ENCODE data around the gene NOC2L. TPM values are rescaled to one million over a fixed set of nuclear protein-coding genes. Genes with fewer than 3 reads are reported as not detected.

Gene NOC2L
- total RNA-seq, 2 experiments from 2014 or later, result 50.2 to 52.0 TPM

DNA sequence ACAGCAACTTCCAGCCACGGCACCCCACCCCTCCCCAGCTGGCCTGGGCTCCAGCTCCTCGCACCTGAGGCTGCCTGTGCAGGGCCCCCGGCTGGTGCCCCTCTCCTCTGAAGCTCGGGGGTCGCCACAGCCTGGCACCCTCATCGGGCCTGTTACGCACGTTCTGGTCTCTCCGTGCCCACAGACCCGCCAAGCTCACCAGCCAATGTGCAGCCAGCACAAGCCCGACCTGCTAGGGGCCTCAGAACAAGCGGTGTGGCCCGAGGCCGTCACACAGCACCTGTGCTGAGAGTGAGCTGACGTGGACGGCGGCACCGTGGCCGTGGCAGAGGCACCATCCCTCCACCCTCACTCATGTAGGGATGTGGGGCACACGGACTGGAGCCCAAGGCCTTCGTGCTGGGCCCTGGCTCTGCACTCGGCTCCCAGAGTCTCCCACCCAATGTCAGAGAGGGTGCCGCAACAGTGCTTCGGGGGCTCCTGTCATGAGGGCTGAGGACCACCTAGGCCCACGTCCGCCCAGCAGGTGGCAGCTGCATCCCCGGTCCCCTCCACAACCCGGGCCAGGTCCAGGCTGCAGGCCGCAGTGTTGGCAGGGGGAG, 39.7 kb downstream of the NOC2L start:
- Mint-ChIP-seq H3K27ac (no peak overlapping the region), H3K36me3 (ENCODE audit: low read depth) (no peaks in the 10 kb centered on the region), H3K9me3 (no peaks in the 10 kb centered on the region), H3K4me1 (ENCODE audit: low read depth) (peaks cover 17% of the 10 kb centered on the region), H3K27me3 (peaks cover 56% of the 10 kb centered on the region), H3K4me3 (no peak overlapping the region)
- H3K4me3 ChIP-seq (ENCODE audit: low read length), result no peak overlapping the region
- ATAC-seq (ENCODE audit: poor library complexity) (no peak), DNase-seq (no peak)
- no peak overlapping the region for H3K27ac ChIP-seq (ENCODE audit: low read depth in 1 of 2, low read length in 2 of 2)
- POLR2A ChIA-PET, result no interaction called here
- H3K9me3 ChIP-seq (ENCODE audit: control insufficient read depth in 1 of 2, insufficient read depth in 1 of 2, low read length in 2 of 2), result peaks cover 0 to 30% of the 10 kb centered on the region in 2 experiments
- TF ChIP-seq, protein P1, sequence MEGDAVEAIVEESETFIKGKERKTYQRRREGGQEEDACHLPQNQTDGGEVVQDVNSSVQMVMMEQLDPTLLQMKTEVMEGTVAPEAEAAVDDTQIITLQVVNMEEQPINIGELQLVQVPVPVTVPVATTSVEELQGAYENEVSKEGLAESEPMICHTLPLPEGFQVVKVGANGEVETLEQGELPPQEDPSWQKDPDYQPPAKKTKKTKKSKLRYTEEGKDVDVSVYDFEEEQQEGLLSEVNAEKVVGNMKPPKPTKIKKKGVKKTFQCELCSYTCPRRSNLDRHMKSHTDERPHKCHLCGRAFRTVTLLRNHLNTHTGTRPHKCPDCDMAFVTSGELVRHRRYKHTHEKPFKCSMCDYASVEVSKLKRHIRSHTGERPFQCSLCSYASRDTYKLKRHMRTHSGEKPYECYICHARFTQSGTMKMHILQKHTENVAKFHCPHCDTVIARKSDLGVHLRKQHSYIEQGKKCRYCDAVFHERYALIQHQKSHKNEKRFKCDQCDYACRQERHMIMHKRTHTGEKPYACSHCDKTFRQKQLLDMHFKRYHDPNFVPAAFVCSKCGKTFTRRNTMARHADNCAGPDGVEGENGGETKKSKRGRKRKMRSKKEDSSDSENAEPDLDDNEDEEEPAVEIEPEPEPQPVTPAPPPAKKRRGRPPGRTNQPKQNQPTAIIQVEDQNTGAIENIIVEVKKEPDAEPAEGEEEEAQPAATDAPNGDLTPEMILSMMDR (IDR thresholded peaks at IDR 0.05), result no peak
- H3K4me1 ChIP-seq (ENCODE audit: insufficient read depth, low read length), result peaks cover 28% of the 10 kb centered on the region
- H3K36me3 ChIP-seq (ENCODE audit: insufficient read depth, low read length), result no peaks in the 10 kb centered on the region
- CTCF ChIA-PET, result no interaction called here
- intact Hi-C loops (cut with DNase I, micrococcal nuclease), result no loop called here
- peaks cover 37 to 49% of the 10 kb centered on the region in 2 experiments for H3K27me3 ChIP-seq (ENCODE audit: control insufficient read depth in 1 of 2, insufficient read depth in 2 of 2, low read length in 2 of 2)

DNA sequence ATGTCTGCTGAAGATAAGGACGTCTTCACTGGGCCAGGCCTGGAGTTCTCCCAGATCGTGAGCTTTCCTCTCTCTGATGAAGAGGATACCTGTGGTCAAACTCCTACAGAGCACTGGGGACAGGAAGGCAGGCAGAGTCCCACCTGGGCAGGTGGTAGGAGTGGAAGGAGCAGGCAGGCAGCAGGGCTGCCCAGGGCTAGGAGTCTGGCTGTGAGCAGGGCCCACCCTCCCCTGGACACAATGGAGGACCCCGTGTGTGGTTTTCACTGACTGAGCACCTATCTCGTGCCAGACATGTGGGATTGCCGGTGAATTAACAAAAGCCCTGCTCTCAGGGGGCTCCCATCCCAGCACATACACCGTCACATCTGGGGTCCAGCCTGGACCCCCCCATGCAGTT, 40.2 kb downstream of the NOC2L start:
- Histone ChIP-seq H3K4me3 (ENCODE audit: low read length) (no peak overlapping the region), H3K4me1 (ENCODE audit: insufficient read depth, low read length) (peaks cover 28% of the 10 kb centered on the region), H3K27me3 (ENCODE audit: control insufficient read depth in 1 of 2, insufficient read depth in 2 of 2, low read length in 2 of 2) (peaks cover 39 to 49% of the 10 kb centered on the region in 2 experiments), H3K27ac (ENCODE audit: low read depth in 1 of 2, low read length in 2 of 2) (no peak overlapping the region), H3K36me3 (ENCODE audit: insufficient read depth, low read length) (no peaks in the 10 kb centered on the region), H3K9me3 (ENCODE audit: control insufficient read depth in 1 of 2, insufficient read depth in 1 of 2, low read length in 2 of 2) (peaks cover 0 to 30% of the 10 kb centered on the region in 2 experiments)
- TF ChIP-seq, protein P1 (IDR thresholded peaks at IDR 0.05), result no peak
- ChIA-PET POLR2A (no interaction called here), CTCF (no interaction called here)
- H3K9me3 Mint-ChIP-seq, result no peaks in the 10 kb centered on the region
- H3K4me3 Mint-ChIP-seq, result no peak overlapping the region
- H3K4me1 Mint-ChIP-seq (ENCODE audit: low read depth), result peaks cover 17% of the 10 kb centered on the region
- ATAC-seq (ENCODE audit: poor library complexity) (no peak), DNase-seq (no peak)
- H3K27me3 Mint-ChIP-seq, result peaks cover 56% of the 10 kb centered on the region
- H3K27ac Mint-ChIP-seq, result no peak overlapping the region
- H3K36me3 Mint-ChIP-seq (ENCODE audit: low read depth), result no peaks in the 10 kb centered on the region
- intact Hi-C loops (cut with DNase I, micrococcal nuclease), result no loop called here

DNA sequence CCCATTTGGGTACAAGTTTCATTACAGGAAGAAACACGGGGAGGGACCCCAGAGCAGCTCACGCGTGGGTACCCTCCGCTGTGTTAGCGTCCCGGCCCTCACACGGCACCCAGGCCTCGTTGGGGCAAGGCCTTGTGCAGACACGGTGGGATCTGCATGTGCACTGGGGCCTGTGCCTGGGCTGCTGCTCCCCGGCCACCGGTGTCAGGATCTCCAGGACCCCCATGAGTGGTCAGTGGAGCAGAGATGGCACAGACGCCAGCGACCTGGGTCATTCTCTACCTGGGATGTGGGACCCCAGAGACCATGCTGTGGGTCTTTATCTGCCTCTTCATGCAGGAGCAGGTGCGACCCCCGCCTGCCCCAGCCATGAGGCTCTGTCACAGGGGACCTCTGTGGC, 40.7 kb downstream of the NOC2L start:
- CTCF ChIA-PET, result no interaction called here
- H3K27ac ChIP-seq (ENCODE audit: low read depth in 1 of 2, low read length in 2 of 2), result no peak overlapping the region
- no peak overlapping the region for H3K4me3 ChIP-seq (ENCODE audit: low read length)
- no peak for ATAC-seq (ENCODE audit: poor library complexity)
- intact Hi-C loops (cut with DNase I, micrococcal nuclease), result no loop called here
- peaks cover 39 to 46% of the 10 kb centered on the region in 2 experiments for H3K27me3 ChIP-seq (ENCODE audit: control insufficient read depth in 1 of 2, insufficient read depth in 2 of 2, low read length in 2 of 2)
- H3K27me3 Mint-ChIP-seq, result peaks cover 54% of the 10 kb centered on the region
- POLR2A ChIA-PET, result no interaction called here
- H3K4me3 Mint-ChIP-seq, result no peak overlapping the region
- H3K9me3 ChIP-seq (ENCODE audit: control insufficient read depth in 1 of 2, insufficient read depth in 1 of 2, low read length in 2 of 2), result peaks cover 0 to 30% of the 10 kb centered on the region in 2 experiments
- peaks cover 15% of the 10 kb centered on the region for H3K4me1 Mint-ChIP-seq (ENCODE audit: low read depth)
- no peaks in the 10 kb centered on the region for H3K36me3 ChIP-seq (ENCODE audit: insufficient read depth, low read length)
- DNase-seq, result no peak
- H3K27ac Mint-ChIP-seq, result no peak overlapping the region
- TF ChIP-seq, protein P1 (IDR thresholded peaks at IDR 0.05), result no peak
- H3K9me3 Mint-ChIP-seq, result no peaks in the 10 kb centered on the region
- peaks cover 26% of the 10 kb centered on the region for H3K4me1 ChIP-seq (ENCODE audit: insufficient read depth, low read length)
- no peaks in the 10 kb centered on the region for H3K36me3 Mint-ChIP-seq (ENCODE audit: low read depth)
